ENCODE measurements around the gene EIF1. TPM values are rescaled to one million over a fixed set of nuclear protein-coding genes. Genes with fewer than 3 reads are reported as not detected.

Gene EIF1
- total RNA-seq, 4 donors from 2014 or later, result 238 to 471 (median 430) TPM

DNA sequence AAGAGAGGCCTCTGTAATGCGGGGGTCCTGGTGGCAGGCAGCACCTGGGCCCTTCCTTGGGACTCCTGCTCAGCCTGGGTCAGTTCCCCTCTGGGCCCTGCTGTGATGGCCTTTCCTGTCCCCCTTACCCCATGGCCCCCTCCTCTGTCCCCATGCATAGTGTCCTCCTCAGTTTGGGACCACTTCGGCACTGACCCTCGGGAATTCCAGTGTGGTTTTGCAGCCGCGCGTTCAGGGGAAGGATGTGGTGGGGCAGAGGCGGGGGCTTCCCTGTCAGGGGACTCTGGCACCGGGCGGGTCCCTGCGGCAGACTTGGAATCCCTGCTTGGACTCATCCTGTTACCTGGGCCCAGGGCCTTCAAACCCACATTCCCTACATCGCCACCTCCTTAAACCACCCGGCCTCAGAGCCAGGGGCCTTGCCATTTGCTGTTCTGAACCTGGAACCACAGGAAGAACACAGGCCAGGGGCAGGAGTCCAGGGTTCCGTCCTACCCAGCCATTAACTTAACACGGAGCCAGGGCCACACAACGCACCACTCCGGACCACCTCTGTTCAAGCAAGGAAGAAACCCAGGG, 31.4 kb upstream of the EIF1 start:
- 62% methylated on average over 10 of the region's 16 CpGs for WGBS
- Histone ChIP-seq H3K27me3 (no peaks in the 10 kb centered on the region), H3K4me1 (peaks cover 83% of the 10 kb centered on the region), H3K4me3 (no peak overlapping the region), H3K36me3 (no peaks in the 10 kb centered on the region), H3K9me3 (no peaks in the 10 kb centered on the region), H3K27ac (peak overlapping the region; percentile 99)
- TF ChIP-seq, protein P1, sequence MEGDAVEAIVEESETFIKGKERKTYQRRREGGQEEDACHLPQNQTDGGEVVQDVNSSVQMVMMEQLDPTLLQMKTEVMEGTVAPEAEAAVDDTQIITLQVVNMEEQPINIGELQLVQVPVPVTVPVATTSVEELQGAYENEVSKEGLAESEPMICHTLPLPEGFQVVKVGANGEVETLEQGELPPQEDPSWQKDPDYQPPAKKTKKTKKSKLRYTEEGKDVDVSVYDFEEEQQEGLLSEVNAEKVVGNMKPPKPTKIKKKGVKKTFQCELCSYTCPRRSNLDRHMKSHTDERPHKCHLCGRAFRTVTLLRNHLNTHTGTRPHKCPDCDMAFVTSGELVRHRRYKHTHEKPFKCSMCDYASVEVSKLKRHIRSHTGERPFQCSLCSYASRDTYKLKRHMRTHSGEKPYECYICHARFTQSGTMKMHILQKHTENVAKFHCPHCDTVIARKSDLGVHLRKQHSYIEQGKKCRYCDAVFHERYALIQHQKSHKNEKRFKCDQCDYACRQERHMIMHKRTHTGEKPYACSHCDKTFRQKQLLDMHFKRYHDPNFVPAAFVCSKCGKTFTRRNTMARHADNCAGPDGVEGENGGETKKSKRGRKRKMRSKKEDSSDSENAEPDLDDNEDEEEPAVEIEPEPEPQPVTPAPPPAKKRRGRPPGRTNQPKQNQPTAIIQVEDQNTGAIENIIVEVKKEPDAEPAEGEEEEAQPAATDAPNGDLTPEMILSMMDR (IDR thresholded peaks at IDR 0.05), result no peak
- TF ChIP-seq EP300 (IDR thresholded peaks at IDR 0.05) (no peak), POLR2AphosphoS5 (IDR thresholded peaks at IDR 0.05) (no peak), POLR2A (IDR thresholded peaks at IDR 0.05) (no peak)
- DNase-seq (ENCODE audit: low spot score in 2 of 2), result peak in 1 of 2 donors; percentile 62

DNA sequence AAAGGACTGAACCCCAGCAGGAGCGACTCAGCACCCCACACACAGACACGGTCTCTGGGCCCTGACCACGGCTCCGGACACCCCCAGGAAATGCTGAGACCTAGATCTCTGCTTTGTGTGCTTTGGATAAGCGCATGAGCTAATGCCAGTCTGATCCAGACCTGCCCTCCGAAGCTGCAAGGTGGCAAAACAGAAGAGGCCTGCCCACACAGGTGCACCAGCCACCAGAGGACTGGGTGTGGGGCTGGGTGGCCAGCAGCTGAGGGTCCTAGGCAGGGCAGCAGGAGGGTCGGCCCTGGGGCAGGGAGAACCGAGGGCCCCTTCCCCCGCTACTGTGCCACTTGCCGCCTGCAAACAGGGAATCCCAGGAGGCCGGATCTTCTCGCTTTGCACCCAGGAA, 30.7 kb upstream of the EIF1 start:
- WGBS, result 74% methylated on average over 4 of the region's 12 CpGs
- DNase-seq (ENCODE audit: low spot score in 2 of 2), result no peak
- H3K27ac ChIP-seq, result peak overlapping the region; percentile 99
- H3K9me3 ChIP-seq, result no peaks in the 10 kb centered on the region
- no peak for TF ChIP-seq POLR2A (IDR thresholded peaks at IDR 0.05)
- no peak for TF ChIP-seq EP300 (IDR thresholded peaks at IDR 0.05)
- TF ChIP-seq, protein P1 (IDR thresholded peaks at IDR 0.05), result no peak
- no peak for TF ChIP-seq POLR2AphosphoS5 (IDR thresholded peaks at IDR 0.05)
- no peaks in the 10 kb centered on the region for H3K36me3 ChIP-seq
- no peaks in the 10 kb centered on the region for H3K27me3 ChIP-seq
- H3K4me1 ChIP-seq, result peaks cover 83% of the 10 kb centered on the region
- no peak overlapping the region for H3K4me3 ChIP-seq

DNA sequence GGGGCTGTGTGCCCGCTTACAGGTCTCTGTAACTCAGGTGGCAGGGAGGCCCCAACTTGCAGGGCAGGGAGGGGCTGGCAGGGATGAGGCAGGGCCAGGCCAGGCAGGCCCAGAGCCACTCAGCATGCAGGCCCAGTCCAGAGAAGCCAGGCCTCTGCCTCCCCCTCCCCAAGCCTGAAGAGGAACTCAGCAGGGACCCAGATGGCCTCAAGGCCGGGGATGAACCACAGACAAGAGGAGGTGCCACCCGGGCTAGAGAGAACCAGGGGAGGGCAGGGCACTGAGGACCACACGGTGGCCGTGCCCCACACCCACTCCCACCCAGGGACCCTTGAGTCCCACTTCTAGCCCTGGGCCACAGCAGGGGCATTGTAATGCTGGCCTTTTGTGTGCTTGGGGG, 29.8 kb upstream of the EIF1 start:
- peaks cover 83% of the 10 kb centered on the region for H3K4me1 ChIP-seq
- no peak for TF ChIP-seq EP300 (IDR thresholded peaks at IDR 0.05)
- H3K36me3 ChIP-seq, result no peaks in the 10 kb centered on the region
- H3K27me3 ChIP-seq, result no peaks in the 10 kb centered on the region
- peak overlapping the region; percentile 99 for H3K27ac ChIP-seq
- DNase-seq (ENCODE audit: low spot score in 2 of 2), result no peak
- no peak overlapping the region for H3K4me3 ChIP-seq
- H3K9me3 ChIP-seq, result no peaks in the 10 kb centered on the region
- WGBS, result 44% methylated on average over 1 of the region's 5 CpGs

DNA sequence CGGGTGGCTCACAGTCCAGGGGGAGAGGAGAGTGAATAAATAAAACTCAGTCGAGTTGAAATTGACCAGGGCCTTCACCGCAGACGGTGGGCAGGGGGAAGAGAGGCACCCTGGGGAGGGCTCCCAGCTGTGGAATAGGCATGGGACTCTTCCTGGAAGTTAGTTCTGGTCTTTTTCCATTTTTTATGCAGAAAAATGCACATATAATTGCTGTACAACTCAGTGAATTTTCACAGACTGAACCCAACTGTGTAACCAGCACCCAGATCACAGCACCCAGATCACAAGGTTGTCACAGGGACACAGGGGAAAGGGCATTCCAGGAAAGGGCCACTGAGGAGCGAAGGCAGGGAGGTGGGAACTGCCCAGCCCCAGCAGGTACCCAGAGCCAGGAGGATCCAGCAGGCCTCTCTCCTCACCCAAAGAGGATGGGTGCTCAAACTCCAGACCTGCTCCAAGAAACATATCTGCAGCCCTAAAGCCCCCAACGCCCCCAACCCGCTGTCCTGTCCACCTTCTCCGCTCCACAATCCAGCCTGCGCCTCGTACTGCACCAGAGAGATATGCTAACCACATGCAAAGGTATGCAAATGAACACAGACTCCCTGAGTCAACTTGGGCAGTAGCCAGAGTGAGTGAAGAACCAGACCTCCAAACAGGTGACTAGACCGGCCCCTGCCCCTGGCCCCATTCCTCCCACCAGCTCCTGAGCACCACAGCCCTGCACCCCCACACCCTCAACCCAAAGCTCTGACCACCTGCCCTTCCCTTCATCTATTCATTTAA, 29.1 kb upstream of the EIF1 start:
- Histone ChIP-seq H3K4me1 (peaks cover 79% of the 10 kb centered on the region), H3K27me3 (no peaks in the 10 kb centered on the region), H3K36me3 (no peaks in the 10 kb centered on the region), H3K27ac (peak overlapping the region; percentile 99), H3K9me3 (no peaks in the 10 kb centered on the region), H3K4me3 (no peak overlapping the region)
- no peak for DNase-seq (ENCODE audit: low spot score in 2 of 2)
- TF ChIP-seq POLR2AphosphoS5 (IDR thresholded peaks at IDR 0.05), result no peak
- TF ChIP-seq EP300 (IDR thresholded peaks at IDR 0.05), result no peak
- TF ChIP-seq POLR2A (IDR thresholded peaks at IDR 0.05), result no peak
- TF ChIP-seq, protein P1 (IDR thresholded peaks at IDR 0.05), result no peak
- 59% methylated on average over 11 of the region's 11 CpGs for WGBS

DNA sequence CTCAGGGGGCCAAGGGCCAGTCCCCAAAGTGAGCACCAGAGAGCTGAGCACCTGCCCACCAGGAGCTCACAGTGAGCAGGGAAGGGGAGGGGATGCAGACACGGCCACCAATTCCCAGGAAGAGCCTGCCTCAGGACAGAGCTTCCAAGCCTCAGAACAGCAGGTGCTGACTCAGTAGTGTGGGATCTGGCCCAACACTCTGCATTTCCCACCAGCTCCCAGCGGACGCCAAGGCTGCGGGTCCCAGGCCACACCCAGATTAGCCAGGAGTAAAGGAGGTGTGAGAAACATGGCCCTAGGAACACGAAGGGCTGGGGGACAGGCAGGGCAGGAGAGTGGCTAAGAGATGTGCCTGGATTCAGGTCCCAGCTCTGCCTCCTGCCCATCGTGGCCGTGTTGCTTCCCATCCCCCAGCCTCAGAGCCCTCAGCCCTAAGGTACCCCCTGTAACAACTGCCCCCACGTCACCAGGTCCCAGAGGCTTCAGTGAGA, 28.4 kb upstream of the EIF1 start:
- Histone ChIP-seq H3K9me3 (no peaks in the 10 kb centered on the region), H3K36me3 (no peaks in the 10 kb centered on the region), H3K27me3 (no peaks in the 10 kb centered on the region), H3K4me1 (peaks cover 79% of the 10 kb centered on the region), H3K4me3 (no peak overlapping the region), H3K27ac (peak overlapping the region; percentile 99)
- TF ChIP-seq, protein P1 (IDR thresholded peaks at IDR 0.05), result no peak
- TF ChIP-seq EP300 (IDR thresholded peaks at IDR 0.05) (no peak), POLR2A (IDR thresholded peaks at IDR 0.05) (no peak), POLR2AphosphoS5 (IDR thresholded peaks at IDR 0.05) (no peak)
- 66% methylated on average over 8 of the region's 8 CpGs for WGBS
- no peak for DNase-seq (ENCODE audit: low spot score in 2 of 2)
